ENCODE measurements around the gene ZNF793. TPM values are rescaled to one million over a fixed set of nuclear protein-coding genes. Genes with fewer than 3 reads are reported as not detected.

Gene ZNF793
- total RNA-seq, 1 donor from 2014 or later = 9.8 TPM

GRCh38 chr19:37551129-37551993 is 44.6 kb downstream of the ZNF793 start:
- Histone ChIP-seq H3K27me3 (ENCODE audit: insufficient read depth, low read length) (no peaks in the 10 kb centered on the region), H3K79me2 (ENCODE audit: insufficient read depth, low read length) (no peaks in the 10 kb centered on the region), H3K4me3 (ENCODE audit: insufficient read depth, low read depth, low read length) (peak overlapping the region; percentile 78), H3K4me1 (ENCODE audit: insufficient read depth, low read length) (no peaks in the 10 kb centered on the region), H4K20me1 (ENCODE audit: insufficient read depth, low read length) (no peaks in the 10 kb centered on the region), H3K36me3 (ENCODE audit: insufficient read depth, low read length) (no peaks in the 10 kb centered on the region), H3K4me2 (ENCODE audit: low read length) (peak overlapping the region; percentile 89), H3K9ac (ENCODE audit: low read length) (peak overlapping the region; percentile 84), H3K27ac (ENCODE audit: low read depth, low read length) (peak overlapping the region; percentile 53), H2AFZ (ENCODE audit: low read depth, low read length) (peak overlapping the region; percentile 98), H3K9me3 (ENCODE audit: insufficient read depth, low read depth, low read length) (peaks cover 58% of the 10 kb centered on the region)
- Mint-ChIP-seq H3K9me3 (ENCODE audit: unreplicated experiment) (peaks cover 52% of the 10 kb centered on the region), H3K4me1 (ENCODE audit: low read depth, unreplicated experiment) (no peaks in the 10 kb centered on the region), H3K27ac (ENCODE audit: unreplicated experiment) (no peak overlapping the region), H3K4me3 (ENCODE audit: unreplicated experiment) (peak overlapping the region; percentile 66), H3K36me3 (ENCODE audit: low read depth, unreplicated experiment) (peaks cover 25% of the 10 kb centered on the region), H3K27me3 (ENCODE audit: low read depth, unreplicated experiment) (no peaks in the 10 kb centered on the region)
- DNase-seq (ENCODE audit: low read depth) (peak; percentile 54), FAIRE-seq (no peak)
- TF ChIP-seq CTCF (IDR thresholded peaks at IDR 0.05; ENCODE audit: insufficient read depth, low read depth, low read length) = peak; percentile 47
- TF ChIP-seq EZH2 (IDR thresholded peaks at IDR 0.05; ENCODE audit: insufficient read depth, low read length) = no peak

GRCh38 chr19:37563518-37563917 is 56.8 kb downstream of the ZNF793 start:
- Histone ChIP-seq H3K27me3 (ENCODE audit: insufficient read depth, low read length) (no peaks in the 10 kb centered on the region), H3K79me2 (ENCODE audit: insufficient read depth, low read length) (no peaks in the 10 kb centered on the region), H3K4me3 (ENCODE audit: insufficient read depth, low read depth, low read length) (no peak overlapping the region), H3K4me2 (ENCODE audit: low read length) (no peak overlapping the region), H3K9ac (ENCODE audit: low read length) (no peak overlapping the region), H3K36me3 (ENCODE audit: insufficient read depth, low read length) (peaks cover 3% of the 10 kb centered on the region), H3K27ac (ENCODE audit: low read depth, low read length) (no peak overlapping the region), H3K9me3 (ENCODE audit: insufficient read depth, low read depth, low read length) (peaks cover 55% of the 10 kb centered on the region), H2AFZ (ENCODE audit: low read depth, low read length) (no peak overlapping the region), H3K4me1 (ENCODE audit: insufficient read depth, low read length) (no peaks in the 10 kb centered on the region), H4K20me1 (ENCODE audit: insufficient read depth, low read length) (no peaks in the 10 kb centered on the region)
- DNase-seq (ENCODE audit: low read depth) (no peak), FAIRE-seq (no peak)
- Mint-ChIP-seq H3K9me3 (ENCODE audit: unreplicated experiment) (peaks cover 73% of the 10 kb centered on the region), H3K36me3 (ENCODE audit: low read depth, unreplicated experiment) (peaks cover 48% of the 10 kb centered on the region), H3K4me3 (ENCODE audit: unreplicated experiment) (no peak overlapping the region), H3K27me3 (ENCODE audit: low read depth, unreplicated experiment) (no peaks in the 10 kb centered on the region), H3K27ac (ENCODE audit: unreplicated experiment) (no peak overlapping the region), H3K4me1 (ENCODE audit: low read depth, unreplicated experiment) (no peaks in the 10 kb centered on the region)
- TF ChIP-seq CTCF (IDR thresholded peaks at IDR 0.05; ENCODE audit: insufficient read depth, low read depth, low read length) (no peak), EZH2 (IDR thresholded peaks at IDR 0.05; ENCODE audit: insufficient read depth, low read length) (no peak)

Data from astrocyte (in vitro differentiated cells and primary cell).